ENCODE measurements around the gene NOP14.

NOP14 gene

GRCh38 chr4:2902126-2902525, 61.1 kb downstream of the NOP14 start:
- no peak for DNase-seq
- Histone ChIP-seq H3K4me1 (ENCODE audit: control insufficient read depth, insufficient read depth, low read length, poor library complexity, severe bottlenecking) (peaks cover 9% of the 10 kb centered on the region), H3K27ac (ENCODE audit: insufficient read depth, low read length, poor library complexity, severe bottlenecking) (no peak overlapping the region), H3K4me3 (ENCODE audit: insufficient read depth, low read depth, low read length, poor library complexity, severe bottlenecking) (no peak overlapping the region), H3K9me3 (ENCODE audit: control insufficient read depth, low read length) (no peaks in the 10 kb centered on the region), H3K36me3 (ENCODE audit: control insufficient read depth, insufficient read depth, low read length) (peaks cover 76% of the 10 kb centered on the region), H3K27me3 (replicated peaks; ENCODE audit: control insufficient read depth, insufficient read depth, low read length, poor library complexity, severe bottlenecking) (no peaks in the 10 kb centered on the region)

GRCh38 chr4:2901186-2901585, 62.0 kb downstream of the NOP14 start:
- Histone ChIP-seq H3K4me1 (ENCODE audit: control insufficient read depth, insufficient read depth, low read length, poor library complexity, severe bottlenecking) (peaks cover 4% of the 10 kb centered on the region), H3K36me3 (ENCODE audit: control insufficient read depth, insufficient read depth, low read length) (peaks cover 79% of the 10 kb centered on the region), H3K27ac (ENCODE audit: insufficient read depth, low read length, poor library complexity, severe bottlenecking) (no peak overlapping the region), H3K9me3 (ENCODE audit: control insufficient read depth, low read length) (no peaks in the 10 kb centered on the region), H3K27me3 (replicated peaks; ENCODE audit: control insufficient read depth, insufficient read depth, low read length, poor library complexity, severe bottlenecking) (no peaks in the 10 kb centered on the region), H3K4me3 (ENCODE audit: insufficient read depth, low read depth, low read length, poor library complexity, severe bottlenecking) (no peak overlapping the region)
- no peak for DNase-seq

- peaks cover 80% of the 10 kb centered on the region for H3K36me3 ChIP-seq (ENCODE audit: control insufficient read depth, insufficient read depth, low read length)
- no peak for DNase-seq
- H3K27me3 ChIP-seq (replicated peaks; ENCODE audit: control insufficient read depth, insufficient read depth, low read length, poor library complexity, severe bottlenecking), result no peaks in the 10 kb centered on the region
- no peaks in the 10 kb centered on the region for H3K4me1 ChIP-seq (ENCODE audit: control insufficient read depth, insufficient read depth, low read length, poor library complexity, severe bottlenecking)
- H3K9me3 ChIP-seq (ENCODE audit: control insufficient read depth, low read length), result no peaks in the 10 kb centered on the region
- no peak overlapping the region for H3K27ac ChIP-seq (ENCODE audit: insufficient read depth, low read length, poor library complexity, severe bottlenecking)
- H3K4me3 ChIP-seq (ENCODE audit: insufficient read depth, low read depth, low read length, poor library complexity, severe bottlenecking), result no peak overlapping the region
Observed at GRCh38 chr4:2900741-2901140, 62.5 kb downstream of the NOP14 start.

GRCh38 chr4:2898001-2898400, 65.2 kb downstream of the NOP14 start:
- H3K27ac ChIP-seq (ENCODE audit: insufficient read depth, low read length, poor library complexity, severe bottlenecking), result no peak overlapping the region
- no peaks in the 10 kb centered on the region for H3K4me1 ChIP-seq (ENCODE audit: control insufficient read depth, insufficient read depth, low read length, poor library complexity, severe bottlenecking)
- no peak for DNase-seq
- H3K9me3 ChIP-seq (ENCODE audit: control insufficient read depth, low read length), result no peaks in the 10 kb centered on the region
- H3K36me3 ChIP-seq (ENCODE audit: control insufficient read depth, insufficient read depth, low read length), result peaks cover 61% of the 10 kb centered on the region
- H3K27me3 ChIP-seq (replicated peaks; ENCODE audit: control insufficient read depth, insufficient read depth, low read length, poor library complexity, severe bottlenecking), result no peaks in the 10 kb centered on the region
- H3K4me3 ChIP-seq (ENCODE audit: insufficient read depth, low read depth, low read length, poor library complexity, severe bottlenecking), result no peak overlapping the region

- DNase-seq, result no peak
- Histone ChIP-seq H3K36me3 (ENCODE audit: control insufficient read depth, insufficient read depth, low read length) (peaks cover 35% of the 10 kb centered on the region), H3K27me3 (replicated peaks; ENCODE audit: control insufficient read depth, insufficient read depth, low read length, poor library complexity, severe bottlenecking) (no peaks in the 10 kb centered on the region)
Observed at GRCh38 chr4:2893772-2894171, 69.4 kb downstream of the NOP14 start.

GRCh38 chr4:2891294-2891693, 71.9 kb downstream of the NOP14 start:
- no peaks in the 10 kb centered on the region for H3K4me1 ChIP-seq (ENCODE audit: control insufficient read depth, insufficient read depth, low read length, poor library complexity, severe bottlenecking)
- DNase-seq, result no peak
- H3K36me3 ChIP-seq (ENCODE audit: control insufficient read depth, insufficient read depth, low read length), result peaks cover 22% of the 10 kb centered on the region
- H3K27me3 ChIP-seq (replicated peaks; ENCODE audit: control insufficient read depth, insufficient read depth, low read length, poor library complexity, severe bottlenecking), result no peaks in the 10 kb centered on the region
- H3K4me3 ChIP-seq (ENCODE audit: insufficient read depth, low read depth, low read length, poor library complexity, severe bottlenecking), result no peak overlapping the region
- no peaks in the 10 kb centered on the region for H3K9me3 ChIP-seq (ENCODE audit: control insufficient read depth, low read length)
- no peak overlapping the region for H3K27ac ChIP-seq (ENCODE audit: insufficient read depth, low read length, poor library complexity, severe bottlenecking)

More at GRCh38 chr4:2893772-2894171, 69.4 kb downstream of the NOP14 start:
- no peaks in the 10 kb centered on the region for H3K4me1 ChIP-seq (ENCODE audit: control insufficient read depth, insufficient read depth, low read length, poor library complexity, severe bottlenecking)
- H3K27ac ChIP-seq (ENCODE audit: insufficient read depth, low read length, poor library complexity, severe bottlenecking), result no peak overlapping the region
- H3K4me3 ChIP-seq (ENCODE audit: insufficient read depth, low read depth, low read length, poor library complexity, severe bottlenecking), result no peak overlapping the region
- no peaks in the 10 kb centered on the region for H3K9me3 ChIP-seq (ENCODE audit: control insufficient read depth, low read length)

- no peak overlapping the region for H3K4me3 ChIP-seq (ENCODE audit: insufficient read depth, low read depth, low read length, poor library complexity, severe bottlenecking)
- no peak overlapping the region for H3K27ac ChIP-seq (ENCODE audit: insufficient read depth, low read length, poor library complexity, severe bottlenecking)
- no peaks in the 10 kb centered on the region for H3K4me1 ChIP-seq (ENCODE audit: control insufficient read depth, insufficient read depth, low read length, poor library complexity, severe bottlenecking)
- no peaks in the 10 kb centered on the region for H3K9me3 ChIP-seq (ENCODE audit: control insufficient read depth, low read length)
- H3K36me3 ChIP-seq (ENCODE audit: control insufficient read depth, insufficient read depth, low read length), result peaks cover 23% of the 10 kb centered on the region
- no peak for DNase-seq
- H3K27me3 ChIP-seq (replicated peaks; ENCODE audit: control insufficient read depth, insufficient read depth, low read length, poor library complexity, severe bottlenecking), result no peaks in the 10 kb centered on the region
Observed at GRCh38 chr4:2888886-2889285, 74.3 kb downstream of the NOP14 start.

Data from effector memory CD4-positive, alpha-beta T cell (primary cell).